Panc1 (cell line): ENCODE results near the gene ACTL7B. TPM values are rescaled to one million over a fixed set of nuclear protein-coding genes. Genes with fewer than 3 reads are reported as not detected.
"Not testable (repeated sequence)": the region's sequence is repeated elsewhere in the genome, so short reads cannot be mapped to it uniquely, and the experiment has no call there.

ENCODE experiments used
- ATAC-seq: fragments of 200-7000 bp; cut with Tn5 transposase; 2 replicates; pipeline ENCODE4 v1.9.1; 2020; ENCODE audit warnings: mild to moderate bottlenecking, moderate library complexity
- BruUV-seq: library from RNA; stranded (reverse); fragments of 400-500 nt; replicated peaks from 2 replicates; lab custom pipeline; 2021; lab: Mats Ljungman, UMichigan
- CTCF ChIA-PET: fragments of 300-600 bp; sonication (Branson Sonifier 250); formaldehyde crosslinking; loops from one replicate; lab custom pipeline; 2022; ENCODE audit warnings: antibody characterized with exemption; lab: Charles Lee
- POLR2A ChIA-PET: fragments of 300-600 bp; sonication (Branson Sonifier 250); formaldehyde crosslinking; loops from one replicate; lab custom pipeline; 2022; ENCODE audit warnings: antibody characterized with exemption; lab: Charles Lee
- DNase-seq: peaks from one replicate; pipeline ENCODE4 v3.0.0-alpha.2; 2010; ENCODE audit warnings: low read depth, low spot score
- H3K27ac ChIP-seq: 2 replicates; pipeline ENCODE4 v1.5.1; 2011; ENCODE audit warnings: mild to moderate bottlenecking, low read length, inconsistent platforms
- H3K27me3 ChIP-seq: fragments of 200-500 bp; sonication (Bioruptor generic); 2 replicates; pipeline ENCODE4 v1.6.0; 2014; ENCODE audit warnings: low read length, inconsistent platforms; ENCODE audit not compliant: control insufficient read depth, insufficient read depth
- H3K36me3 ChIP-seq: fragments of 200-500 bp; sonication (Bioruptor generic); 2 replicates; pipeline ENCODE4 v1.5.1; 2014; ENCODE audit warnings: inconsistent platforms, mild to moderate bottlenecking, low read length, moderate library complexity; ENCODE audit not compliant: control insufficient read depth, insufficient read depth
- H3K4me1 ChIP-seq: 2 replicates; pipeline ENCODE4 v1.5.1; 2011; ENCODE audit warnings: inconsistent platforms, mild to moderate bottlenecking, low read length, moderate library complexity; ENCODE audit not compliant: control insufficient read depth, insufficient read depth
- H3K4me3 ChIP-seq, 2 experiments: 2 replicates each; pipeline ENCODE4 v1.5.1; 2011 to 2012; ENCODE audit warnings: low read depth in 2 of 2, low read length in 2 of 2, mild to moderate bottlenecking in 2 of 2, inconsistent platforms in 1 of 2, moderate library complexity in 1 of 2
- H3K9me3 ChIP-seq: fragments of 200-500 bp; sonication (Bioruptor generic); 2 replicates; pipeline ENCODE4 v1.5.1; 2014; ENCODE audit warnings: low read depth, mild to moderate bottlenecking, inconsistent platforms, low read length, moderate library complexity; ENCODE audit not compliant: control insufficient read depth, insufficient read depth
- POLR2AphosphoS5 ChIP-seq: IDR thresholded peaks from 2 replicates; pipeline ENCODE4 v1.6.1; 2012; ENCODE audit warnings: mild to moderate bottlenecking, low read depth, low read length, moderate library complexity
- SIN3A ChIP-seq: IDR thresholded peaks from 2 replicates; pipeline ENCODE4 v1.6.1; 2012; ENCODE audit warnings: low read depth, mild to moderate bottlenecking, low read length, moderate library complexity, borderline replicate concordance; ENCODE audit not compliant: insufficient read depth
- TCF7L2 ChIP-seq: IDR thresholded peaks from 2 replicates; pipeline ENCODE4 v1.6.1; 2011; ENCODE audit warnings: mild to moderate bottlenecking, low read depth, low read length, inconsistent platforms
- in situ Hi-C: cut with HindIII; loops from 2 replicates; pipeline ENCODE4 v1.10.0; 2016; ENCODE audit warnings: low sequenced_read_pairs, low pct_unique_long_range_greater_than_20kb
- intact Hi-C: fragments of 100-400 bp; cut with micrococcal nuclease; formaldehyde crosslinking; loops from one replicate; pipeline ENCODE4 v1.10.0; 2022; ENCODE audit not compliant: unreplicated experiment
- total RNA-seq: library from RNA; stranded (reverse); gene quantifications from one replicate; pipeline ENCODE4 v1.2.1, GENCODE V29; 2021; ENCODE audit not compliant: unreplicated experiment
- TF ChIP-seq, protein P1 (sequence below), 2 experiments: IDR thresholded peaks; 2 replicates each; pipeline ENCODE4 v1.6.1; 2011 to 2012; ENCODE audit warnings: low read depth in 2 of 2, control low read depth in 1 of 2, low read length in 1 of 2, mild to moderate bottlenecking in 1 of 2, moderate library complexity in 1 of 2; ENCODE audit not compliant: insufficient read depth in 1 of 2
- TF ChIP-seq, protein P2 (sequence below): fragments of 450-650 bp; IDR thresholded peaks from 2 replicates; pipeline ENCODE4 v1.5.1; 2017; ENCODE audit warnings: mild to moderate bottlenecking

ACTL7B gene
- total RNA-seq, 1 experiment from 2014 or later, result not detected

DNA sequence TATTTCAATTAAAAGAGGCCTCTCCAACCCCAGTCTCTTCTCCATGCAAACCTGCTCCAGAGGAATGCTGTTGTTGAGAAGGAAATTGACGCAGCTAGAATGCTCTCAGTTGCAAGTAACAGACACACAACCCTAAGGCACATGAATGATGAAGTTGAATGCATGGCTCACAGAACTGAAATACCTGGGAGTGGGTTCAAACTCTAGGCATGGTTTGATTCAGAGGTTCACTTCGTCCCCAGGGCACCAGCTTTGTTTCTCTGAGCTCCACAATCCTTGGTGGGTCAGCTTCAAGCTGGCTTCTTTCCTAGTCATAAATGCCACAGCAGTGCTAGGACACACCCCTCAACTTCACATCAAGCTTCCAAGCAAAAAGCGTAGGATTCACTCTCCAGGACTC, 4.6 kb downstream of the ACTL7B start:
- intact Hi-C loops (no loop called here), in situ Hi-C loops (no loop called here)
- no TSS peak for BruUV-seq
- Histone ChIP-seq H3K36me3 (no peaks in the 10 kb centered on the region), H3K27me3 (no peaks in the 10 kb centered on the region), H3K4me1 (no peaks in the 10 kb centered on the region), H3K27ac (no peak overlapping the region), H3K9me3 (no peaks in the 10 kb centered on the region), H3K4me3 (no peak overlapping the region)
- ATAC-seq, result no peak
- POLR2A ChIA-PET, result no interaction called here
- TF ChIP-seq TCF7L2 (no peak), SIN3A (no peak), POLR2AphosphoS5 (no peak)
- TF ChIP-seq, protein P1, sequence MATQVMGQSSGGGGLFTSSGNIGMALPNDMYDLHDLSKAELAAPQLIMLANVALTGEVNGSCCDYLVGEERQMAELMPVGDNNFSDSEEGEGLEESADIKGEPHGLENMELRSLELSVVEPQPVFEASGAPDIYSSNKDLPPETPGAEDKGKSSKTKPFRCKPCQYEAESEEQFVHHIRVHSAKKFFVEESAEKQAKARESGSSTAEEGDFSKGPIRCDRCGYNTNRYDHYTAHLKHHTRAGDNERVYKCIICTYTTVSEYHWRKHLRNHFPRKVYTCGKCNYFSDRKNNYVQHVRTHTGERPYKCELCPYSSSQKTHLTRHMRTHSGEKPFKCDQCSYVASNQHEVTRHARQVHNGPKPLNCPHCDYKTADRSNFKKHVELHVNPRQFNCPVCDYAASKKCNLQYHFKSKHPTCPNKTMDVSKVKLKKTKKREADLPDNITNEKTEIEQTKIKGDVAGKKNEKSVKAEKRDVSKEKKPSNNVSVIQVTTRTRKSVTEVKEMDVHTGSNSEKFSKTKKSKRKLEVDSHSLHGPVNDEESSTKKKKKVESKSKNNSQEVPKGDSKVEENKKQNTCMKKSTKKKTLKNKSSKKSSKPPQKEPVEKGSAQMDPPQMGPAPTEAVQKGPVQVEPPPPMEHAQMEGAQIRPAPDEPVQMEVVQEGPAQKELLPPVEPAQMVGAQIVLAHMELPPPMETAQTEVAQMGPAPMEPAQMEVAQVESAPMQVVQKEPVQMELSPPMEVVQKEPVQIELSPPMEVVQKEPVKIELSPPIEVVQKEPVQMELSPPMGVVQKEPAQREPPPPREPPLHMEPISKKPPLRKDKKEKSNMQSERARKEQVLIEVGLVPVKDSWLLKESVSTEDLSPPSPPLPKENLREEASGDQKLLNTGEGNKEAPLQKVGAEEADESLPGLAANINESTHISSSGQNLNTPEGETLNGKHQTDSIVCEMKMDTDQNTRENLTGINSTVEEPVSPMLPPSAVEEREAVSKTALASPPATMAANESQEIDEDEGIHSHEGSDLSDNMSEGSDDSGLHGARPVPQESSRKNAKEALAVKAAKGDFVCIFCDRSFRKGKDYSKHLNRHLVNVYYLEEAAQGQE (IDR thresholded peaks at IDR 0.05; ENCODE audit: insufficient read depth in 1 of 2, low read depth in 2 of 2, low read length in 1 of 2), result no peak
- TF ChIP-seq, protein P2, sequence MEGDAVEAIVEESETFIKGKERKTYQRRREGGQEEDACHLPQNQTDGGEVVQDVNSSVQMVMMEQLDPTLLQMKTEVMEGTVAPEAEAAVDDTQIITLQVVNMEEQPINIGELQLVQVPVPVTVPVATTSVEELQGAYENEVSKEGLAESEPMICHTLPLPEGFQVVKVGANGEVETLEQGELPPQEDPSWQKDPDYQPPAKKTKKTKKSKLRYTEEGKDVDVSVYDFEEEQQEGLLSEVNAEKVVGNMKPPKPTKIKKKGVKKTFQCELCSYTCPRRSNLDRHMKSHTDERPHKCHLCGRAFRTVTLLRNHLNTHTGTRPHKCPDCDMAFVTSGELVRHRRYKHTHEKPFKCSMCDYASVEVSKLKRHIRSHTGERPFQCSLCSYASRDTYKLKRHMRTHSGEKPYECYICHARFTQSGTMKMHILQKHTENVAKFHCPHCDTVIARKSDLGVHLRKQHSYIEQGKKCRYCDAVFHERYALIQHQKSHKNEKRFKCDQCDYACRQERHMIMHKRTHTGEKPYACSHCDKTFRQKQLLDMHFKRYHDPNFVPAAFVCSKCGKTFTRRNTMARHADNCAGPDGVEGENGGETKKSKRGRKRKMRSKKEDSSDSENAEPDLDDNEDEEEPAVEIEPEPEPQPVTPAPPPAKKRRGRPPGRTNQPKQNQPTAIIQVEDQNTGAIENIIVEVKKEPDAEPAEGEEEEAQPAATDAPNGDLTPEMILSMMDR, result no peak
- CTCF ChIA-PET, result no interaction called here
- DNase-seq, result no peak

DNA sequence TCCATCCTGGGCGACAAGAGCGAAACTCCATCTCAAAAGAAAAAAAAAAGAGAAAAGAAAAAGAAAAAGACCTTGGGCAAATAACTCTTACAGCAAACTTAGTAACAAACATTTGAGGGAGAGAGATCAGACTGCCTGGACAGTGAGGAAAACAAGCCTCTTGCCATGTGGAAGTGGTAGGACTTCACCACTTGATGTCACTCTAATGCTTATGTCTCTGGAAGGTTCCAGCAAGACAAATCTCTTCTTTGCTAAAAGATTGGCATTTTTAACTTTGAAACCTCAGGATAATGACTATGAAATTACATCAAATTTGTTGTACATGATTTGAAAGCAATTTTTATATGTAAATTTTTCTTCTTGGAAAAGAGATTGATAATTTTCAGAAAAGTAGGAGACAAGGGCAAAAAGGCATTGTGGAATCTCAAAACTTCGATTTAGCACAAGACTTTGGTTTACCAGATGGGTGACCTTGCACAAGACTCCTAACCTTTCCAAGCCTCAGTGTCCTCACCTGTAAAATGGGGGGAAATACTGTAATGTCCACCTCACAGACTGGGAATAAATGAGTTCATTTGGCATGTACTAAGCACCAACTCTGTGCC, 5.4 kb downstream of the ACTL7B start:
- H3K9me3 ChIP-seq, result no peaks in the 10 kb centered on the region
- ChIA-PET CTCF (no interaction called here), POLR2A (no interaction called here)
- no peaks in the 10 kb centered on the region for H3K36me3 ChIP-seq
- no peak overlapping the region for H3K27ac ChIP-seq
- intact Hi-C loops (no loop called here), in situ Hi-C loops (no loop called here)
- BruUV-seq, result no TSS peak
- ATAC-seq, result no peak
- no peak overlapping the region for H3K4me3 ChIP-seq
- H3K4me1 ChIP-seq, result no peaks in the 10 kb centered on the region
- no peak for TF ChIP-seq POLR2AphosphoS5
- TF ChIP-seq, protein P2, result peak; percentile 40; the same call in 1 of the 2 replicates
- H3K27me3 ChIP-seq, result no peaks in the 10 kb centered on the region
- no peak for DNase-seq

DNA sequence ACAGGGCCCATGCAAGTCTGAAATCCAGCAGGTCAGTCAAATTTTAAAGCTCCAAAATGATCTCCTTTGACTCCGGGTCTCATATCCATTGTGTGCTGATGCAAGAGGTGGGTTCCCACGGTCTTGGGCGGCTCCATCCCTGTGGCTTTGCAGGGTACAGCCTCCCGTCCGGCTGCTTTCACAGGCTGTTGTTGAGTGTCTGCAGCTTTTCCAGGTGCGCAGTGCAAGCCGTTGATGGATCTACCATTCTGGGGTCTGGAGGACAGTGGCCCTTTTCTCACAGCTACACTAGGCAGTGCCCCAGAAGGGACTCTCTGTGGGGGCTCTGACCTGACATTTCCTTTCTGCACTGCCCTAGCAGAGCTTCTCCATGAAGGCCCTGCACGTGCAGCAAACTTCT, 7.5 kb downstream of the ACTL7B start:
- POLR2A ChIA-PET, ATAC-seq, in situ Hi-C loops, BruUV-seq, DNase-seq, CTCF ChIA-PET, H3K4me1 ChIP-seq, intact Hi-C loops, H3K36me3 ChIP-seq, H3K4me3 ChIP-seq, H3K27ac ChIP-seq, H3K9me3 ChIP-seq, H3K27me3 ChIP-seq: not testable (repeated sequence)
